ENCODE measurements around the gene UBAC2.

GRCh38 chr13:99429670-99430069 lies 229.0 kb downstream of the UBAC2 start:
- TF ChIP-seq CTCF (conservative IDR thresholded peaks at IDR 0.05; ENCODE audit: low read depth, low read length): no peak
- no peak for TF ChIP-seq EZH2 (IDR thresholded peaks at IDR 0.05; ENCODE audit: borderline replicate concordance, low read depth, low read length, poor library complexity, severe bottlenecking)
